ENCODE results near the gene SH3BP2.

SH3BP2 gene, protein sequence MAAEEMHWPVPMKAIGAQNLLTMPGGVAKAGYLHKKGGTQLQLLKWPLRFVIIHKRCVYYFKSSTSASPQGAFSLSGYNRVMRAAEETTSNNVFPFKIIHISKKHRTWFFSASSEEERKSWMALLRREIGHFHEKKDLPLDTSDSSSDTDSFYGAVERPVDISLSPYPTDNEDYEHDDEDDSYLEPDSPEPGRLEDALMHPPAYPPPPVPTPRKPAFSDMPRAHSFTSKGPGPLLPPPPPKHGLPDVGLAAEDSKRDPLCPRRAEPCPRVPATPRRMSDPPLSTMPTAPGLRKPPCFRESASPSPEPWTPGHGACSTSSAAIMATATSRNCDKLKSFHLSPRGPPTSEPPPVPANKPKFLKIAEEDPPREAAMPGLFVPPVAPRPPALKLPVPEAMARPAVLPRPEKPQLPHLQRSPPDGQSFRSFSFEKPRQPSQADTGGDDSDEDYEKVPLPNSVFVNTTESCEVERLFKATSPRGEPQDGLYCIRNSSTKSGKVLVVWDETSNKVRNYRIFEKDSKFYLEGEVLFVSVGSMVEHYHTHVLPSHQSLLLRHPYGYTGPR

DNA sequence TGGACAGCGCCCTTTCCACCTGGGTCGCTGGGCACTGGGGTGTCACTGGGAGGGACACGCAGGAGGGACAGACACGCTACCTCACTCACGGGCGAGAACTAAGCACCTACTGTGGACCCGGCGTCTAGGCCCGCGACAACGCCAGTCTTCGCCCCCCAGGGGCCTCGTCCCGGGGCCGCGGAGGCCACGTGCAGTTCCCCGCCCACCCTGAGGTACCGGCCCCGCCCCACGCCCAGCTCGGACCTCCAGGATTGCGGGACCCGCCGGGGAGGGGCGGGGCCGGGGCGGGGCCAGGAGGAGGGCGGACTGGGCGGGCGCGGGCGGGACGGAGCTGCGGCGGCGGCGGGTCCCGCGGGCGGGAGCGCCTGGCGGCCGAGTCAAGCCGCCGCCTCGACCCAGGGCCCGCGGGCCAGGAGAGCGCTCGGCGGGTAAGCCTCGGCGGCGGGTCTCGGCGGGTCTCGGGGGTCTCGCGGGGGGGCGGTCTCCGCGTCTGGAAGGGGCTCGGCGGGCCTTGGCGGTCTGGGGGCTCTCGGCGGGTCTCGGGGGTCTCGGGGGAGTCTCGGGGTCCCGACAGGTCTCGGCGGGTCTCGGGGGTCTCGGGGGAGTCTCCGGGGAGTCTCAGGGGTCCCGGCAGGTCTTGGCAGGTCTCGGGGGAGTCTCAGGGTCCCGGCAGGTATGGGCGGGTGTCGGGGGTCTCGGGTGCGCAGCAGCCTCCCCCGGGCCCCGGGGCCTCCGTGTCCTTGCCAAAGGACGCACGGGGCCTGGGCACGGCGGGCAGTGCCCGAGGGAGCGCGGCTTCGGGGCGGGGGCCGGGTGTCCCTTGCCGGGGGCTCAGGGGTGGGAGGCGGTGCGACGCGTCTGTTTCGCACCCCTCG is at the start of gene SH3BP2:
Gene SH3BP2 (plus strand): TSS at position 375 of the 875 bp plus-strand sequence. CDS start 27,533 bp downstream, outside the sequence.
- peak in 1 of 3 experiments; percentile 53 for DNase-seq (ENCODE audit: low read depth in 2 of 3, low spot score in 2 of 3)

DNA sequence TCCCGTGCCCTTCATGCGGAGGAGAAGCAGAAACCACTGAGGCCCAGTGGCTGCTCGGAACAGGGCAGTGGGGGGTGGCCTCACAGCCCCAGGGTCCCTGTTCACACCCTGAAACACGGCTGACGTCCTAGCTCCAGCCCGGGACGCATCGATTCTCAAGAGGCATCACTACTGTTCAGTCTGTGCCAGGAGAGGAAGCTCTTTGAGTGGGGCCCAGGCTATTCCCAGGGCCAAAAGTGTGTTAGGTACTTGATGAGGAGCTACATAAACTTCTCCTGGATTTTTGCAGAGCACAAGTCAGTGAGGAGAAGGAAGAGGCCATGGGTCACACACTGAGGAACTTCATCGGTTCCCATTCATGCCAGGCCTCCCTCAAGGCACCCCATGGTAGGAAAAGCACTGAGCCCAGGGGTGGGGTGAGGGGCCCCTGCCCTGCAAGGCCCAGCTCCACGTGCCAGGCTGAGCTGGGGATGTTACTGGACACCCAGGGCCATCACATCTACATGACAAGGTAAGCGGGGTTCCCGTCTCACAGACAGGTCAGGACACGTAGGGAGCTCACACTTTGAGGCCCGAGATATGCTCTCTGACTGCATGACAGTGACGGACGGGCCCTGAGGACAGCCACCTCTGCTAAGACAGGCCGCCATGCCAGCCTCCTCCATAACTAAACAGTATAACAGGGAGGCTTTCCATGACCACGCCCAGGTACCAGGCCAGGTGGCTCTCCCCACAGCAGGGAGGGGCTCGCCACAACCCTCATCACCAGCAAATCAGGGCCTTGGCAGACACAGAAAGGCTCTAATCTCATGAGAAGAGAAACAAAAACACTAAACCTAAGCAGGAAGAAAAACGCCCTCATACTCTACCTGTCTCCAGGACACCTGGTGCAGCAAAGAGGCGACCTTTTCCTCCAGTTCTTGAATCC is 49.1 kb upstream of the SH3BP2 start:
- DNase-seq (ENCODE audit: low read depth in 2 of 3, low spot score in 2 of 3) = no peak

GRCh38 chr4:2744576-2745270 is 48.2 kb upstream of the SH3BP2 start:
- DNase-seq (ENCODE audit: low read depth in 2 of 3, low spot score in 2 of 3) = no peak

- no peak for DNase-seq (ENCODE audit: low read depth in 2 of 3, low spot score in 2 of 3)
These were observed 47.4 kb upstream of the SH3BP2 start for GRCh38 chr4:2745516-2745915.

GRCh38 chr4:2745981-2746806 is 46.7 kb upstream of the SH3BP2 start:
- DNase-seq (ENCODE audit: low read depth in 2 of 3, low spot score in 2 of 3) = peak; percentile 70 to 88 (median 76)

DNA sequence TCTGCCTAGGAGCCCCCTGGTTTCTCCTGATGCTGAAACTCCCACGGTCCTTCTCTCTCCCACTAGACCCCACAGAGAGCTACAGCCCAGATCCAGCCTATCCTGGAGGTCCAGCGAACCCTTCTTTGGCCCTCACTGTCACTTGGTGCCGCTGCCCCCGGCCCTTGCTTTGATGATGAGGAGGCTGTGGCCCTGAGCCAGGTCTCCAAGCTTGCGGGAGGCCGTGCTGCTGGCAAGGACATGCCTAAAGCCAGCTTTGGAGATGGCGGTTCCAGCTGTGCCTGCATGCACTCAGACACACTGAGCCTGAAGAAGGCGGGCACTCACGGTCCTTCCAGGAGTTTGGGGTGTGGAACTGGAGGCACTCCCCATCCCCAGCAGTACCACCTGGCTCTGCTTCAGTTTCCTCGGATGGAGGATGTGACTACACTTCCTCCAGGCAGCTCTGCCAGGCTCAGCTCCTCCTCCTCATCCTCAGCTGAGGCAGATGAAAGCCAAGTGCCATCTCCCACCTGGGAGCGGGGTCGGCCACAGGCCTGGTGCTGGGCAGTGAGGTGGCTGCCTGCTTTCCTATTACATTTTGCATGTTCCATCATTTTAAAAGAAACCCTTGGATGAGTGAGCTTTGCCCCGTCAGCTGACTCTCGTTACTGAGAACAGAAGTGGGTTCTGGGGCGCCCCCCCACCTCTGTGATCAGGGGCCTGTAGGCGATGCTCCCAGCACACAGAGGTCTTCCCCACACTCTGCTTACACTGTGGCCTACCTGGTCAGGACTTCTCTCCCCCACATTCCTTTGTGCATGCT is 45.8 kb upstream of the SH3BP2 start:
- DNase-seq (ENCODE audit: low read depth in 2 of 3, low spot score in 2 of 3) = no peak

DNA sequence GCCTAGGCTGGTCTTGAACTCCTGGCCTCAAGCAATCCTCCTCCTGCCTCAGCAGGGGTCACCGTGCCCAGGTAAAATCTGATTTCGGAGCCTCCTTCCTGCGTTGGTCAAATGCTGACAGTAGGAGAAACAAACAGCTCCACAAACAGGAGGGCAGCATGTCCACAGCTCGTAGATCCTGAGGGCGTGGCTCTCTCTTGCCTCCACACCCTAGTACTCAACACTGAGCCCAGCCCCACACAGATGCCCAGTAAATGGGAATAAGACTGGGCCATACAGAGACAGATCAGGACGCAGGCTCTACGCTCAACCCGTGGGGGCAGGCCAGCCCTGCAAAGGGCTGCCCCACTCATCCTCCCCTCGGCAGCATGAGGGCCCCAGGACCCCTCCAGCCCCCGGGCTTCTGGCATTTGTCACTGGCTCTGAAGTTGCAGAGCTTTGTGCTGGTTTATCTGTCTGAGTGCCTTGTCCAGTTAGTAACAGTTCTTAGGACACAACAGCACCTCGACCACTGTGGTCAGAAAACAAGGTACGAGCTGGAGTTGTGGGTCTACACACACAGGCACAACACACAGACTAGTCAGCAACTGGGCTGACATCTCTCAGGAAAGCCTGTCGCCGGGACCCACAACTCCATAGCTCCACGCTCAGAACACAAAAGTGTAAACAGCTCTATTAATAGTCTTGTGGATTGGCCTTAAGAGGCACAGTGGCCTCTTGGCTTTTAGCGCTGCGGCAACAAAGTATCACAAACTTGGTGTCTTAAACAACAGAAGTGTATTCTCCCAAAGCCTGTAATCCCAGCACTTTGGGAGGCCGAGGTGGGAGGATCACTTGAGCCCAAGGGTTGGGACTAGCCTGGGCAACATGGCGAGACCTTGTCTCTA is 41.9 kb upstream of the SH3BP2 start:
- DNase-seq (ENCODE audit: low read depth in 2 of 3, low spot score in 2 of 3) = no peak

GRCh38 chr4:2753436-2753835 is 39.4 kb upstream of the SH3BP2 start:
- DNase-seq (ENCODE audit: low read depth in 2 of 3, low spot score in 2 of 3) = no peak

- DNase-seq (ENCODE audit: low read depth in 2 of 3, low spot score in 2 of 3) = no peak
These were observed 37.8 kb upstream of the SH3BP2 start for GRCh38 chr4:2754848-2755819.

DNA sequence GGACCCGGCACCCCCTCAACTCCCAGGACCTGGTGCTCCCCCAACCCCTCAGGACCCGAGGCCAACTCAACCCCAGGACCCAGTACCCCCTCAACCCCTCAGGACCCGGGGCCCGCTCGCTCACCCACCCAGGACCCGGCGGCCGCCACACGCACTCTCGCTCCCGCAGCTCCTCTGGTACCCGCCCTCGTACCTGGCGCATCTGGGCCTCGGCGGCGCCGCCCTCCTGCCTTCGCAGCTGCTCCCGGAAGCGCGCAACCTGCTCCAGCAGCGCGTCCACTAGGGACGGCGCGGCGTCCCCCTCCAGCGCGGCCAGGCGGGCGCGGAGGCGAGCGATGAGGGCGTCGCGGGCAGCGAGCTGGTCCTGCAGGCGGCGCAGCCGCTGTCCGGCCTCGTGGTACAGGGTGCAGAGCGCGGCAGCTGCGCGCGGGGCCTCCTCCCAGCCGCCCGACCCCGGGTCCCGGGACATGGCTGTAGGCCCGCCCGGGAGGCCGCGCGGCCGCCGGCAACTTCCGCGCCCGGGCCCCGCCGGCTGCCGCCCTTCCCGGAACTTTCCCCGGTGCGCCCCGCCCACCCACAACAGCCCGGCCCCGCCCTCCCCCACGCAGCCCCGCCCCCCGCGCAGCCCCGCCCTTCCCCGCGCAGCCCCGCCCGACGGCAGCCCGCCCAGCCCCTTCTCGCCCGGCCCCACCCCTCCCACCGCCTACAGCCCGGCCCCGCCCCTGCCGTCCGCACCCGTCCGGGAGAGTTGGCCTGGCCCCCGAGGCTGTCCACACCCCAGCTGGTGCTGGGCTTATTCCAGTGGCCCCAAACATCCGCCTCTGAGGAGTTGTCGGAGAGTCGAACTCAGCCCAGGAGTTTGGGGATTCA is 36.8 kb upstream of the SH3BP2 start, which contains the start of gene TNIP2:
Gene TNIP2 (minus strand): TSS at position 516 of the 870 bp plus-strand sequence. CDS start 47 bp downstream, at position 469.
- peak; percentile 64 to 67 (median 65) for DNase-seq (ENCODE audit: low read depth in 2 of 3, low spot score in 2 of 3)

- no peak for DNase-seq (ENCODE audit: low read depth in 2 of 3, low spot score in 2 of 3)
These were observed 36.1 kb upstream of the SH3BP2 start for GRCh38 chr4:2756691-2757350.

DNA sequence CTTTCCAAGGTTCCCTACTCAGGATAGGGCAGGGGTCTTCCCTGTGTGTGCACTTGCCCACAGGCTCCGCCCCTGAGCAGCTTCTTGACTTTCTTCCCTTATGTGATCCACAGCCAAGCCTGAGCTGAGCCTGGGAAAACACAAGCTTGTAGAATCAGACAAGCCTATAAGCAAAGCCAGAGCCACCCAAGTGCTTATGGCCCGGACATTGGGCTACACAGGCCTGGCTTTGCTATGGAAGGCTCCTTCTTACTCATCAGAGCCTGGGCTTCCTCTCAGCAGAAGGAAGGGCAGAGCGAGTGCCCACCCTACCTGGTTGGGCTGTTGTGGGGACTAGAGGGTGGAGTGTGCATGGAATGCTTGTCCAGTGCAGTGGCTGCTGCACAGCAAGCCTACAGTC is 35.5 kb upstream of the SH3BP2 start:
- DNase-seq (ENCODE audit: low read depth in 2 of 3, low spot score in 2 of 3) = no peak

GRCh38 chr4:2761035-2761923 is 31.6 kb upstream of the SH3BP2 start:
- DNase-seq (ENCODE audit: low read depth in 2 of 3, low spot score in 2 of 3) = no peak

GRCh38 chr4:2762048-2762447 is 30.8 kb upstream of the SH3BP2 start:
- DNase-seq (ENCODE audit: low read depth in 2 of 3, low spot score in 2 of 3) = no peak

Data from activated CD8-positive, alpha-beta memory T cell treated with anti-CD3 and anti-CD28 coated beads for 48 hours (primary cell).